Measurements from ENCODE around the gene DVL1. TPM values are rescaled to one million over a fixed set of nuclear protein-coding genes. Genes with fewer than 3 reads are reported as not detected.
A peak's percentile ranks its signal among the peaks of the same experiment; 100 is the strongest.

DVL1 gene
- total RNA-seq, 1 experiment from 2014 or later = 71.0 TPM

DNA sequence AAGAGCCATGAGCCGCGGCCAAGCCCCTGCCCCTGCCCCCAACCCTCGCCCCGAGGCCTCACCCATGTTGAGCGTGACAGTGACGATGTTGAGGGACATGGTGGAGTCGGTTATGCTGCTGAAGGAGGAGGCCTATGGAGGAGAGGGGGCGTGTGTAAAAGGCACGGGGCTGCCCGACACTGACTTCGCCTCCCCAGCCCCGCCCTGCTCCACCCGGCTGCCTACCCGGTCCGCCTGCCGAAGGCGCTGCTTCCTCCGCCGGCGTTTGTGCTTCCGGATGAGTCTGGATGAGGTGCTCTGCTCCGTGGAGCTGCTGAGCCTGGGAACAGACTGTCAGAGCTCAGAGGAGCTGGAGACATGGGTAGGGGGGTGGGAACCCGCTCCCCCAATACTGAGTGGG, 9.0 kb downstream of the DVL1 start:
- H4K5ac ChIP-seq (ENCODE audit: insufficient read length, low read depth, low read length) = no peak overlapping the region
- H3K4me2 ChIP-seq (ENCODE audit: insufficient read depth, insufficient read length, low read length) = no peak overlapping the region
- Mint-ChIP-seq H3K36me3 (ENCODE audit: insufficient read depth in 1 of 3, low read depth in 3 of 3) (peaks cover 21 to 36% (median 31%) of the 10 kb centered on the region in 3 experiments), H3K27me3 (ENCODE audit: low read depth) (no peaks in the 10 kb centered on the region), H3K27ac (peak overlapping the region in 1 of 3 experiments; percentile 59; a peak in 1 of 7 replicates), H3K4me1 (no peaks in the 10 kb centered on the region), H3K4me3 (no peak overlapping the region), H3K9me3 (peaks cover 0 to 8% of the 10 kb centered on the region in 2 experiments; a peak in 3 of 5 replicates)
- no CpG with 5 or more reads among the region's 23 CpGs for WGBS (ENCODE audit: extremely low coverage, insufficient read length, low lambda C conversion rate)
- no peak for DNase-seq
- H3K23me2 ChIP-seq (ENCODE audit: insufficient read length, low read depth, low read length, poor library complexity, severe bottlenecking) = no peaks in the 10 kb centered on the region
- H3K79me2 ChIP-seq (ENCODE audit: insufficient read depth, low read length) = no peaks in the 10 kb centered on the region; the same call in 1 of the 2 replicates
- no peak overlapping the region for H3K56ac ChIP-seq (ENCODE audit: insufficient read length, low read depth, low read length)
- H2BK5ac ChIP-seq (ENCODE audit: insufficient read length, low read length) = no peak overlapping the region
- H3K23ac ChIP-seq (ENCODE audit: insufficient read length, low read depth, low read length) = no peak overlapping the region
- no peak for TF ChIP-seq CTCF (conservative IDR thresholded peaks at IDR 0.05)
- peaks cover 2% of the 10 kb centered on the region for H3K79me1 ChIP-seq (ENCODE audit: insufficient read depth, low read depth, low read length, poor library complexity, severe bottlenecking)
- no peak overlapping the region for H2BK20ac ChIP-seq (ENCODE audit: low read depth, low read length, poor library complexity, severe bottlenecking)
- no peak overlapping the region for H4K8ac ChIP-seq (replicated peaks; ENCODE audit: insufficient read length, low read depth, low read length)
- no peak overlapping the region for H2BK15ac ChIP-seq (ENCODE audit: low read depth, low read length)
- no peak overlapping the region for H3K18ac ChIP-seq (ENCODE audit: insufficient read length, low read depth, low read length)
- H3K14ac ChIP-seq (ENCODE audit: insufficient read depth, low read length) = no peak overlapping the region
- H2BK12ac ChIP-seq (ENCODE audit: insufficient read length, low read depth, low read length) = no peak overlapping the region
- no peak overlapping the region for H3K4ac ChIP-seq (ENCODE audit: low read depth, low read length)
- H2AFZ ChIP-seq (ENCODE audit: low read length) = no peak overlapping the region
- no peaks in the 10 kb centered on the region for H3K9me3 ChIP-seq (ENCODE audit: control insufficient read depth, low read depth, low read length)
- H3T11ph ChIP-seq (ENCODE audit: low read length) = no peak overlapping the region
- no peak overlapping the region for H2AK5ac ChIP-seq (ENCODE audit: insufficient read length, low read length)
- no peak overlapping the region for H3K9ac ChIP-seq (ENCODE audit: extremely low read depth, insufficient read length, low read length)
- no peak overlapping the region for H3K27ac ChIP-seq (ENCODE audit: insufficient read length, low read depth, low read length)
- no peak overlapping the region for H4K91ac ChIP-seq (ENCODE audit: insufficient read length, low read depth, low read length)
- no peaks in the 10 kb centered on the region for H4K20me1 ChIP-seq (ENCODE audit: control insufficient read depth, insufficient read depth, insufficient read length)
- H2BK120ac ChIP-seq (ENCODE audit: low read depth, low read length, poor library complexity, severe bottlenecking) = no peak overlapping the region
- H3K27me3 ChIP-seq (ENCODE audit: insufficient read depth, low read length) = no peaks in the 10 kb centered on the region
- no peaks in the 10 kb centered on the region for H3K4me1 ChIP-seq (ENCODE audit: insufficient read depth, low read length)
